Stimulated activated naive CD8-positive, alpha-beta T cell treated with anti-CD3 and anti-CD28 coated beads, Interleukin-15, amount 100 ng/mL, for 72 hours (primary cell): ENCODE results near the gene PTPN13.

Experiments
- ATAC-seq: fragments of 150-1000 bp; cut with Tn5 transposase; 2 replicates; pipeline ENCODE4 v1.10.0; 2021; ENCODE audit warnings: mild to moderate bottlenecking, moderate library complexity
- DNase-seq, 2 donors: peaks; one replicate each; pipeline ENCODE4 v3.0.0; 2021 to 2022
- H3K27ac Mint-ChIP-seq, 2 donors: one replicate each; pipeline ENCODE4 v1.8.0; 2022; ENCODE audit warnings: mild to moderate bottlenecking in 2 of 2, mixed read lengths in 2 of 2, moderate library complexity in 2 of 2
- H3K27me3 Mint-ChIP-seq: one replicate; pipeline ENCODE4 v1.8.0; 2022; ENCODE audit warnings: mixed read lengths
- H3K4me1 Mint-ChIP-seq: one replicate; pipeline ENCODE4 v1.8.0; 2022; ENCODE audit warnings: mild to moderate bottlenecking, mixed read lengths
- H3K4me3 Mint-ChIP-seq, 2 donors: one replicate each; pipeline ENCODE4 v1.8.0; 2022; ENCODE audit warnings: mild to moderate bottlenecking in 2 of 2, mixed read lengths in 2 of 2, moderate library complexity in 1 of 2
- H3K9me3 Mint-ChIP-seq, 2 donors: one replicate each; pipeline ENCODE4 v1.8.0; 2022; ENCODE audit warnings: mixed read lengths in 2 of 2

PTPN13 gene

GRCh38 chr4:86593688-86594558 is at the start of gene PTPN13:
TSS of gene PTPN13 (plus strand) at chr4:86594315. CDS start at chr4:86635257, 40,942 bp downstream.
- peaks cover 21% of the 10 kb centered on the region for H3K4me1 Mint-ChIP-seq
- peak; percentile 48 to 51 for DNase-seq
- H3K9me3 Mint-ChIP-seq: no peaks in the 10 kb centered on the region
- H3K27me3 Mint-ChIP-seq: peaks cover 49% of the 10 kb centered on the region
- H3K4me3 Mint-ChIP-seq: peak within 1 kb of the TSS; percentile 74 to 81
- peak; percentile 90 for ATAC-seq
- no peak within 1 kb of the TSS for H3K27ac Mint-ChIP-seq

DNA sequence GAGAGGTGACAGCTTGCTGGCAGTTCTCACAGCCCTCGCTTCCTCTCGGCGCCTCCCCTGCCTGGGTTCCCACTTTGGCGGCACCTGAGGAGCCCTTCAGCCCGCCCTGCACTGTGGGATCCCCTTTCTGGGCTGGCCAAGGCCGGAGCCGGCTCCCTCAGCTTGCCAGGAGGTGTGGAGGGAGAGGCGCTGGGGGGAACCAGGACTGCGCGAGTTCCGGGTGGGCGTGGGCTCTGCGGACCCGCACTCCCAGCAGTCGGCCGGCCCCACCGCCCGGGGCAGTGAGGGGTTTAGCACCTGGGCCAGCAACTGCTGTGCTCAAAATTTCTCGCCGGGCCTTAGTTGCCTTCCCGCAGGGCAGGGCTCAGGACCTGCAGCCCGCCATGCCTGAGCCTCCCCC is 47.0 kb upstream of the PTPN13 start:
- H3K27me3 Mint-ChIP-seq: no peaks in the 10 kb centered on the region

GRCh38 chr4:86549163-86549788 is 44.8 kb upstream of the PTPN13 start:
- no peak for DNase-seq
- Mint-ChIP-seq H3K4me3 (no peak overlapping the region), H3K9me3 (peaks cover 0 to 6% of the 10 kb centered on the region in 2 donors), H3K4me1 (no peaks in the 10 kb centered on the region), H3K27me3 (no peaks in the 10 kb centered on the region), H3K27ac (no peak overlapping the region)
- no peak for ATAC-seq

More for the DNA sequence above, 47.0 kb upstream of the PTPN13 start:
- DNase-seq: no peak
- peaks cover 0 to 6% of the 10 kb centered on the region in 2 donors for H3K9me3 Mint-ChIP-seq
- H3K27ac Mint-ChIP-seq: no peak overlapping the region
- no peak overlapping the region for H3K4me3 Mint-ChIP-seq
- H3K4me1 Mint-ChIP-seq: no peaks in the 10 kb centered on the region
- peak; percentile 8 for ATAC-seq

GRCh38 chr4:86551387-86551786 is 42.7 kb upstream of the PTPN13 start:
- Mint-ChIP-seq H3K4me1 (no peaks in the 10 kb centered on the region), H3K27me3 (no peaks in the 10 kb centered on the region), H3K27ac (no peak overlapping the region), H3K9me3 (peaks cover 0 to 6% of the 10 kb centered on the region in 2 donors), H3K4me3 (no peak overlapping the region)
- DNase-seq: no peak
- ATAC-seq: no peak

DNA sequence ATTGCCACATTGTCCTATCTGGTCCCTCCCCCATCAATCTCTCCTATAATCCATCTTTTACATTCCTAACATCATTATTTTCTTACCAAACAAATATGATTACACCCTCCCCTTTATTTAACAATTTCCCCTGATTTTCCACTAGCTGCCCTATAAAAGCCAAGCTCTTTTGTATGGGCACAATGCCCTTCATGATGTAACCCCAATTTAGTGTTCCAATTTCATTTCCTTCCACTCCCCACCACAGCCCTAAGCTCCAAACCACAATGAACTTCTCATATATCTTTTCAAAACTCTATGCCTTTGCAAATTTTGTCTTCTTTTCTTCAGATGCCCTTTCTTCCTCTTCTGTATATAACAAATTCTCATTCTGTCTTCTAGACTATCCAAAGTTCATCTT is 39.5 kb upstream of the PTPN13 start:
- no peak overlapping the region for H3K4me3 Mint-ChIP-seq
- DNase-seq (no peak), ATAC-seq (no peak)
- no peaks in the 10 kb centered on the region for H3K27me3 Mint-ChIP-seq
- H3K4me1 Mint-ChIP-seq: no peaks in the 10 kb centered on the region
- no peaks in the 10 kb centered on the region for H3K9me3 Mint-ChIP-seq
- no peak overlapping the region for H3K27ac Mint-ChIP-seq

DNA sequence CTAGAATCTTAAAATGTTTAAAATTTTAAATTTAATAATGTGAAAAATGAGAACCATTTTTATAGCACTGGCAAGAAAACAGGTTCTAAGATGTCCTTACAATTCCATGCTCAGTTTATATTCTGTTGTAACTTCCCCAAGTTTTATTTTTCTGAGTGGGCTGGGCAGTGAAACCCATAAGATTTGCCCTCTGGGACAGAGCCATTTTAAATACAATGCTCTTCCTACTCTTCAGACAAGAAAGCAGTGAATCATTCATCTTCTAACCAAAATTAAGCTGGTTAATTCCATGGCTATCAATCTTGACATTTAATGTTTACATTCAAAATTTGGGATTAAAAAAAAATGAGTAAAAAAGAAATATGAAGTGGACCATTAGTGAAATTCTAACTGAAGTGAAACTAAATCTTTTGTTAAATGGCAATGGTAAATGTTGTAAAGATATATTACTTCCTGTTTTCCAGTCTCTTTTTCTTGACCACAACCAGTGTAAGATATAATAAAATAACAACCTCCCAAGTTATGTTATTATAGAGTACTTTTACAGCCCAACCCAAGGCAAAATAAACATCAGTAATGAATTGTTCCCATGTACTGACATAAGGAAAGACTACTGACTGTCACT is 37.2 kb upstream of the PTPN13 start:
- Mint-ChIP-seq H3K4me1 (no peaks in the 10 kb centered on the region), H3K27ac (no peak overlapping the region), H3K27me3 (no peaks in the 10 kb centered on the region), H3K9me3 (no peaks in the 10 kb centered on the region), H3K4me3 (no peak overlapping the region)
- no peak for ATAC-seq
- no peak for DNase-seq

DNA sequence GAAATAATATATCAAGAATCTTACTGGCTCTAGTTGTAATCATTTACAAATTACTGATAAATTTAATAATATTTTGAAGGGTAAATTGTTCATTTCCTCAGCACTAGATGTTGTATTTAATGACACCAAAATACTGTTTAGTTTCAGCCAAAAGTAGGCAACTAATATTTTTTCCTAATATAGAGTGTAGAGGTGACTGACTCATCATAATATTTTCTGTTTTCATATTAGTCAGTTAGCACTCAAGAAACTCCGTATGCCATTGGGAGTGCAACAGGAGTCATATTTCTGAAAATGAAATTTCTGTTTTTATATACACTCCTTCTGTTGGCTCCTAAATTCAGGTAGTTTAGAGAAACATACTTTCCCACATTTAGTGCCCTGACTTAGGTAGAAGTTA is 36.6 kb upstream of the PTPN13 start:
- ATAC-seq: no peak
- Mint-ChIP-seq H3K27ac (no peak overlapping the region), H3K9me3 (no peaks in the 10 kb centered on the region), H3K27me3 (no peaks in the 10 kb centered on the region), H3K4me1 (no peaks in the 10 kb centered on the region), H3K4me3 (no peak overlapping the region)
- DNase-seq: no peak

GRCh38 chr4:86558258-86558657 is 35.9 kb upstream of the PTPN13 start:
- no peak overlapping the region for H3K27ac Mint-ChIP-seq

DNA sequence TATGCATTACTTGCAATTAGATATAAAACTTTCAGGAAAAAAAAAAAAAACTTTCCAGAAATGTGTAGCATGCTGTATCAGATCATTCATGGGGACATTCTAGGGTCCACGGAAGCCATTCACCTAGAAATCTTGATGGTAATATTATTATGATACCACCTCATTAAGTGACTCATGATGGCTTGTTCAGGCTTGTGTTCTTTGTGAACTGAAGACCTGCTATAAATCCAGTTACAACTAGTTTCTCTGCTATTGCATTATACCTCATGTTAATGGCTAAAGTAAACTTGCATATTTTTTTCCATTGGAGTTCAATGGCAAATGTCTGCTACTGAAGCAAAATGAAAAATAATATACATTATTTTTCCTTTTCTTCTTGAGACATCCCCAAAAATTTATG is 35.3 kb upstream of the PTPN13 start:
- no peak overlapping the region for H3K4me3 Mint-ChIP-seq
- no peak for DNase-seq
- H3K4me1 Mint-ChIP-seq: no peaks in the 10 kb centered on the region
- no peak overlapping the region for H3K27ac Mint-ChIP-seq
- ATAC-seq: no peak
- H3K27me3 Mint-ChIP-seq: no peaks in the 10 kb centered on the region
- H3K9me3 Mint-ChIP-seq: no peaks in the 10 kb centered on the region

More at GRCh38 chr4:86558258-86558657, 35.9 kb upstream of the PTPN13 start:
- Mint-ChIP-seq H3K4me1 (no peaks in the 10 kb centered on the region), H3K9me3 (no peaks in the 10 kb centered on the region), H3K4me3 (no peak overlapping the region), H3K27me3 (no peaks in the 10 kb centered on the region)
- no peak for ATAC-seq
- DNase-seq: no peak

DNA sequence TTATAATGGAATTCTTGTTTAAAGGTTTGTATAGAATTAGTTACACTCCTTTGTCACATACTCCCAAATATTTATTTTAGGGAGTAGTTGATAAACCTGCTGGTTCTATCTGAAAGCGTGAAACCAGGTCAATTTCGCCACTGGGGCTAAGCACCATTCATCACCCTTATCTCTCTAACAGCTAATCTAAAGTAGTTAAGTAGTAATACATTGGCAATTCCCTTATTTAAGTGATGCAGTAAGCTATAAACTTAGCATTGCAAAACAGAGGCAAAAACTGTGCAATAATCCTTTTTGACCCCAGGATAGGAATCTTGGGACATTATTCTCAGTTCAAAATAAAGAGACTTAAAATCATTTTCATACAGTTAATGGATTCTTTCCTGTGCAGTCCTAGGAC is 33.7 kb upstream of the PTPN13 start:
- Mint-ChIP-seq H3K27me3 (no peaks in the 10 kb centered on the region), H3K4me3 (no peak overlapping the region), H3K9me3 (no peaks in the 10 kb centered on the region), H3K4me1 (no peaks in the 10 kb centered on the region), H3K27ac (no peak overlapping the region)
- DNase-seq (no peak), ATAC-seq (no peak)

DNA sequence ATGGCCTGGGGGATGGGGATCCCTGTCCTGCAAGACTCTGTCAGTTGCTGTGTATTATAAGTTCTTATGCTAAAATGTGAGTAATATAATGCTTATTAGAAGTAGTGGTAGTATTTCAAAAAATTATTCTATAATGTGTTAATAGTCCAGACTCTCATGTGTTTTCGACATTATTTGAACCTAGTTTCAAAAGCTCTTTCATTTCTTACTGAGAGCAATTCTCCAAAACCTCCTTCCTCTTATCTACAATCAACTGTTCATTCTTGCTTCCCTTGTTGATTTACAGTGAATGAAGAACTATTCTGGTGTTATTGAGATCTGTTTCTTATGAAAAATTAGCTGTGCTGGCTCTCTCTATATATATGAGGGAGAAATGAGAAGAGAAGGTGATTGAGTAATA is 32.9 kb upstream of the PTPN13 start:
- Mint-ChIP-seq H3K27ac (no peak overlapping the region), H3K4me3 (no peak overlapping the region), H3K4me1 (no peaks in the 10 kb centered on the region), H3K9me3 (no peaks in the 10 kb centered on the region), H3K27me3 (no peaks in the 10 kb centered on the region)
- DNase-seq (no peak), ATAC-seq (no peak)

DNA sequence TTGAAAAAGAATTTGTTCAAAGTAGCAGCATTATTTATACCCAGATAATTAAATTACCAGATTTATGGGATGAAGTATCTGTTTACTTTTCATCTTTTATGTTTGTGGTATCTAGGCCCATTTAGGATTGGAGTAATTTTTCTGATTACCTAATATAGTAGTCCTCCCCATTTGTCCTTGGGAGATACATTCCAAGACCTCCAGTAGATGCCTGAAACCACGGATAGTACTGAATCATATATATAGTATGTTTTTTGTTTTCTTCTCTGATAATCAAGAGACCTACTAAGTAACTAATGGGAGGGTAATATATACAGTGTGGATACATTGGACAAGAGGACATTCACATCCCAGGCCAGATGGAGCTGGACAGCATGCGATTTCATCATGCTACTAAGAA is 30.7 kb upstream of the PTPN13 start:
- ATAC-seq (no peak), DNase-seq (no peak)
- H3K4me3 Mint-ChIP-seq: no peak overlapping the region
- no peaks in the 10 kb centered on the region for H3K27me3 Mint-ChIP-seq
- no peaks in the 10 kb centered on the region for H3K9me3 Mint-ChIP-seq
- no peak overlapping the region for H3K27ac Mint-ChIP-seq
- H3K4me1 Mint-ChIP-seq: no peaks in the 10 kb centered on the region

GRCh38 chr4:86564795-86565194 is 29.3 kb upstream of the PTPN13 start:
- DNase-seq: no peak
- H3K9me3 Mint-ChIP-seq: no peaks in the 10 kb centered on the region
- H3K27me3 Mint-ChIP-seq: no peaks in the 10 kb centered on the region
- H3K4me1 Mint-ChIP-seq: no peaks in the 10 kb centered on the region
- H3K4me3 Mint-ChIP-seq: no peak overlapping the region
- no peak overlapping the region for H3K27ac Mint-ChIP-seq
- no peak for ATAC-seq

GRCh38 chr4:86565651-86566050 is 28.5 kb upstream of the PTPN13 start:
- DNase-seq: no peak
- no peak overlapping the region for H3K27ac Mint-ChIP-seq
- H3K4me1 Mint-ChIP-seq: no peaks in the 10 kb centered on the region
- H3K4me3 Mint-ChIP-seq: no peak overlapping the region
- H3K9me3 Mint-ChIP-seq: no peaks in the 10 kb centered on the region
- ATAC-seq: no peak
- H3K27me3 Mint-ChIP-seq: no peaks in the 10 kb centered on the region

- no peaks in the 10 kb centered on the region for H3K9me3 Mint-ChIP-seq
- no peaks in the 10 kb centered on the region for H3K27me3 Mint-ChIP-seq
- no peak overlapping the region for H3K27ac Mint-ChIP-seq
- no peaks in the 10 kb centered on the region for H3K4me1 Mint-ChIP-seq
- no peak for ATAC-seq
- no peak overlapping the region for H3K4me3 Mint-ChIP-seq
- DNase-seq: no peak
Observed at GRCh38 chr4:86569103-86569870, 24.8 kb upstream of the PTPN13 start.
